H9 (cell line): ENCODE data around the gene NLGN3. TPM values are rescaled to one million over a fixed set of nuclear protein-coding genes. Genes with fewer than 3 reads are reported as not detected.
A peak's percentile ranks its signal among the peaks of the same experiment; 100 is the strongest.

Source experiments
- DNase-seq: peaks from one replicate; pipeline ENCODE4 v3.0.0-alpha.2; 2017
- H2AFZ ChIP-seq: one replicate; pipeline ENCODE4 v1.6.1; 2013; ENCODE audit warnings: mild to moderate bottlenecking, low read length, control low read depth, moderate library complexity
- H2AK5ac ChIP-seq: 2 replicates; pipeline ENCODE4 v1.6.1; 2013; ENCODE audit warnings: low read length, control low read depth, mixed read lengths; ENCODE audit not compliant: insufficient read length
- H2BK120ac ChIP-seq: one replicate; pipeline ENCODE4 v1.6.1; 2013; ENCODE audit warnings: low read depth, mild to moderate bottlenecking, low read length, control low read depth, inconsistent platforms; ENCODE audit not compliant: poor library complexity, severe bottlenecking
- H2BK12ac ChIP-seq: 2 replicates; pipeline ENCODE4 v1.6.1; 2013; ENCODE audit warnings: low read length, control low read depth, mixed read lengths, low read depth; ENCODE audit not compliant: insufficient read length
- H2BK15ac ChIP-seq: 2 replicates; pipeline ENCODE4 v1.6.1; 2013; ENCODE audit warnings: low read depth, low read length, control low read depth
- H2BK20ac ChIP-seq: one replicate; pipeline ENCODE4 v1.6.1; 2013; ENCODE audit warnings: low read depth, mild to moderate bottlenecking, low read length, control low read depth, inconsistent platforms; ENCODE audit not compliant: poor library complexity, severe bottlenecking
- H2BK5ac ChIP-seq: 2 replicates; pipeline ENCODE4 v1.6.1; 2013; ENCODE audit warnings: low read length, control low read depth, mixed read lengths; ENCODE audit not compliant: insufficient read length
- H3K14ac ChIP-seq: 2 replicates; pipeline ENCODE4 v1.6.1; 2013; ENCODE audit warnings: low read length, control low read depth; ENCODE audit not compliant: insufficient read depth
- H3K18ac ChIP-seq: 2 replicates; pipeline ENCODE4 v1.6.1; 2013; ENCODE audit warnings: low read depth, mild to moderate bottlenecking, mixed read lengths, low read length, control low read depth; ENCODE audit not compliant: insufficient read length
- H3K23ac ChIP-seq: 2 replicates; pipeline ENCODE4 v1.6.1; 2013; ENCODE audit warnings: low read length, control low read depth, mixed read lengths, low read depth; ENCODE audit not compliant: insufficient read length
- H3K23me2 ChIP-seq: 2 replicates; pipeline ENCODE4 v1.6.1; 2013; ENCODE audit warnings: low read depth, mild to moderate bottlenecking, mixed read lengths, low read length, control low read depth; ENCODE audit not compliant: insufficient read length, poor library complexity, severe bottlenecking
- H3K27ac ChIP-seq: 2 replicates; pipeline ENCODE4 v1.5.1; 2013; ENCODE audit warnings: low read length, control low read depth, mixed read lengths, low read depth; ENCODE audit not compliant: insufficient read length
- H3K27me3 ChIP-seq: 2 replicates; pipeline ENCODE4 v1.6.1; 2013; ENCODE audit warnings: low read length, control low read depth, inconsistent platforms; ENCODE audit not compliant: insufficient read depth
- H3K4ac ChIP-seq: 2 replicates; pipeline ENCODE4 v1.6.1; 2013; ENCODE audit warnings: low read depth, mild to moderate bottlenecking, control low read depth, inconsistent platforms, low read length, moderate library complexity
- H3K4me1 ChIP-seq: 2 replicates; pipeline ENCODE4 v1.6.1; 2013; ENCODE audit warnings: low read length, control low read depth, inconsistent platforms; ENCODE audit not compliant: insufficient read depth
- H3K4me2 ChIP-seq: 2 replicates; pipeline ENCODE4 v1.6.1; 2013; ENCODE audit warnings: low read length, control low read depth, mixed read lengths; ENCODE audit not compliant: insufficient read length, insufficient read depth
- H3K56ac ChIP-seq: 2 replicates; pipeline ENCODE4 v1.6.1; 2013; ENCODE audit warnings: low read depth, mild to moderate bottlenecking, mixed read lengths, low read length, control low read depth; ENCODE audit not compliant: insufficient read length
- H3K79me1 ChIP-seq: 2 replicates; pipeline ENCODE4 v1.6.1; 2013; ENCODE audit warnings: low read depth, mild to moderate bottlenecking, moderate library complexity, low read length, control low read depth, inconsistent platforms; ENCODE audit not compliant: insufficient read depth, poor library complexity, severe bottlenecking
- H3K79me2 ChIP-seq: 2 replicates; pipeline ENCODE4 v1.6.1; 2013; ENCODE audit warnings: low read length, control low read depth, inconsistent platforms; ENCODE audit not compliant: insufficient read depth
- H3K9ac ChIP-seq: 2 replicates; pipeline ENCODE4 v1.6.1; 2013; ENCODE audit warnings: low read length, control low read depth, mixed read lengths; ENCODE audit not compliant: insufficient read length; ENCODE audit errors: extremely low read depth
- H3K9me3 ChIP-seq: one replicate; pipeline ENCODE4 v1.6.1; 2013; ENCODE audit warnings: low read depth, low read length, inconsistent platforms; ENCODE audit not compliant: control insufficient read depth
- H3T11ph ChIP-seq: one replicate; pipeline ENCODE4 v1.6.1; 2013; ENCODE audit warnings: mild to moderate bottlenecking, low read length, control low read depth, inconsistent platforms
- H4K20me1 ChIP-seq: one replicate; pipeline ENCODE4 v1.6.1; 2013; ENCODE audit not compliant: control insufficient read depth, insufficient read length, insufficient read depth
- H4K5ac ChIP-seq: 2 replicates; pipeline ENCODE4 v1.6.1; 2013; ENCODE audit warnings: low read depth, mild to moderate bottlenecking, mixed read lengths, low read length, control low read depth; ENCODE audit not compliant: insufficient read length
- H4K8ac ChIP-seq: replicated peaks from 2 replicates; pipeline ENCODE4 v1.6.1; 2013; ENCODE audit warnings: low read length, control low read depth, mixed read lengths, low read depth; ENCODE audit not compliant: insufficient read length
- H4K91ac ChIP-seq: 2 replicates; pipeline ENCODE4 v1.6.1; 2013; ENCODE audit warnings: low read depth, mild to moderate bottlenecking, moderate library complexity, mixed read lengths, low read length, control low read depth; ENCODE audit not compliant: insufficient read length
- H3K27ac Mint-ChIP-seq, 3 experiments: 2 replicates in 2 of 3; 3 replicates in 1 of 3; pipeline ENCODE4 v1.8.0; 2020 to 2021; ENCODE audit warnings: mixed read lengths in 3 of 3, mild to moderate bottlenecking in 1 of 3, moderate library complexity in 1 of 3
- H3K27me3 Mint-ChIP-seq: 2 replicates; pipeline ENCODE4 v1.8.0; 2021; ENCODE audit warnings: low read depth, mild to moderate bottlenecking, moderate library complexity, mixed read lengths
- H3K36me3 Mint-ChIP-seq, 3 experiments: 2 replicates in 2 of 3; 3 replicates in 1 of 3; pipeline ENCODE4 v1.8.0; 2020 to 2021; ENCODE audit warnings: low read depth in 3 of 3, mixed read lengths in 3 of 3; ENCODE audit not compliant: insufficient read depth in 1 of 3
- H3K4me1 Mint-ChIP-seq, 2 experiments: 2 replicates each; pipeline ENCODE4 v1.8.0; 2020; ENCODE audit warnings: mixed read lengths in 2 of 2
- H3K4me3 Mint-ChIP-seq, 2 experiments: 2 replicates in 1 of 2; 3 replicates in 1 of 2; pipeline ENCODE4 v1.8.0; 2020 to 2021; ENCODE audit warnings: mild to moderate bottlenecking in 2 of 2, mixed read lengths in 2 of 2, moderate library complexity in 1 of 2
- H3K9me3 Mint-ChIP-seq, 2 experiments: 2 replicates in 1 of 2; 3 replicates in 1 of 2; pipeline ENCODE4 v1.8.0; 2020; ENCODE audit warnings: mild to moderate bottlenecking in 2 of 2, mixed read lengths in 2 of 2, moderate library complexity in 1 of 2
- WGBS: extraction: QIAGEN DNeasy Blood & Tissue Kit; methylation state at CpG from one replicate; pipeline ENCODE4 v1.1.7; 2013; ENCODE audit warnings: missing lambda C conversion rate, low lambda C conversion rate, mixed read lengths; ENCODE audit not compliant: insufficient read length; ENCODE audit errors: extremely low coverage; 5-methylcytosine and 5-hydroxymethylcytosine counted together
- total RNA-seq: library from RNA; stranded (reverse); gene quantifications from 2 replicates; pipeline ENCODE4 v1.2.1, GENCODE V29; 2021
- TF ChIP-seq, protein P1 (sequence below): fragments of 200-600 bp; sonication (generic); conservative IDR thresholded peaks from 3 replicates; pipeline ENCODE4 v1.8.0; 2021; ENCODE audit warnings: antibody characterized with exemption, mild to moderate bottlenecking

NLGN3 gene
- total RNA-seq, 1 experiment from 2014 or later: 3.6 TPM

DNA sequence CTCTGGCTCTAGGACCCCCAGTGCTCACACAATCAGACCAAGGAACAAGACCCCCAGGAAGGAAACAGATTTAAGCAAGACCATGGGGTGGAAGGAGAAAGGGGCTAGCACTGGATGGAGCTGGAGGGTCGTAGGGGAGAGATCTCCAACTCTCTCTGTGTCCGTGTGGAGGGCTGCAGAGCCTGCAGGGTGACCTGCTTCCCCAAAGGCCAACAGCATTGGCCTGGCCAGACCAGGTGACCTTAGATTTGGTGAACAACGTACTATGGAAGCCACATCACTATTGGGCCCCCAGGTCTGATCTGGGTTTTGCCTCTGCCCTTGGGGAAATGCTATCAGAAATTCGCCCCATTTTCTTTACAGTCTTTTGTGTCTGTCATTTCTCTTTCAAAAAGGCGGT, 26.0 kb downstream of the NLGN3 start:
- no peak overlapping the region for H3K4me2 ChIP-seq
- no peak overlapping the region for H3K27ac ChIP-seq
- WGBS: no CpG with 5 or more reads among the region's 5 CpGs
- no peaks in the 10 kb centered on the region for H3K79me2 ChIP-seq
- no peak overlapping the region for H3K18ac ChIP-seq
- H3T11ph ChIP-seq: no peak overlapping the region
- peak overlapping the region in 2 of 3 experiments; percentile 56 to 76; a peak in 3 of 7 replicates for H3K27ac Mint-ChIP-seq
- TF ChIP-seq, protein P1, sequence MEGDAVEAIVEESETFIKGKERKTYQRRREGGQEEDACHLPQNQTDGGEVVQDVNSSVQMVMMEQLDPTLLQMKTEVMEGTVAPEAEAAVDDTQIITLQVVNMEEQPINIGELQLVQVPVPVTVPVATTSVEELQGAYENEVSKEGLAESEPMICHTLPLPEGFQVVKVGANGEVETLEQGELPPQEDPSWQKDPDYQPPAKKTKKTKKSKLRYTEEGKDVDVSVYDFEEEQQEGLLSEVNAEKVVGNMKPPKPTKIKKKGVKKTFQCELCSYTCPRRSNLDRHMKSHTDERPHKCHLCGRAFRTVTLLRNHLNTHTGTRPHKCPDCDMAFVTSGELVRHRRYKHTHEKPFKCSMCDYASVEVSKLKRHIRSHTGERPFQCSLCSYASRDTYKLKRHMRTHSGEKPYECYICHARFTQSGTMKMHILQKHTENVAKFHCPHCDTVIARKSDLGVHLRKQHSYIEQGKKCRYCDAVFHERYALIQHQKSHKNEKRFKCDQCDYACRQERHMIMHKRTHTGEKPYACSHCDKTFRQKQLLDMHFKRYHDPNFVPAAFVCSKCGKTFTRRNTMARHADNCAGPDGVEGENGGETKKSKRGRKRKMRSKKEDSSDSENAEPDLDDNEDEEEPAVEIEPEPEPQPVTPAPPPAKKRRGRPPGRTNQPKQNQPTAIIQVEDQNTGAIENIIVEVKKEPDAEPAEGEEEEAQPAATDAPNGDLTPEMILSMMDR: no peak
- no peak overlapping the region for H2BK120ac ChIP-seq
- H3K14ac ChIP-seq: no peak overlapping the region
- no peak overlapping the region for H4K91ac ChIP-seq
- no peak overlapping the region for H3K4me3 Mint-ChIP-seq
- no peaks in the 10 kb centered on the region for H3K79me1 ChIP-seq
- no peaks in the 10 kb centered on the region for H3K23me2 ChIP-seq
- no peak for DNase-seq
- peaks cover 5 to 18% of the 10 kb centered on the region in 2 experiments for H3K4me1 Mint-ChIP-seq
- no peak overlapping the region for H3K9ac ChIP-seq
- H4K5ac ChIP-seq: no peak overlapping the region
- no peak overlapping the region for H2BK20ac ChIP-seq
- peaks cover 13 to 22% (median 18%) of the 10 kb centered on the region in 3 experiments for H3K36me3 Mint-ChIP-seq
- no peak overlapping the region for H2BK12ac ChIP-seq
- no peak overlapping the region for H3K56ac ChIP-seq
- no peaks in the 10 kb centered on the region for H3K27me3 ChIP-seq
- H2AK5ac ChIP-seq: no peak overlapping the region
- no peaks in the 10 kb centered on the region for H4K20me1 ChIP-seq
- H3K4me1 ChIP-seq: no peaks in the 10 kb centered on the region
- H3K9me3 Mint-ChIP-seq: peaks cover 73 to 88% of the 10 kb centered on the region in 2 experiments
- H4K8ac ChIP-seq: no peak overlapping the region
- no peak overlapping the region for H2AFZ ChIP-seq
- no peak overlapping the region for H3K23ac ChIP-seq
- peaks cover 37% of the 10 kb centered on the region for H3K9me3 ChIP-seq
- no peak overlapping the region for H2BK15ac ChIP-seq
- H3K4ac ChIP-seq: no peak overlapping the region
- peaks cover 2% of the 10 kb centered on the region for H3K27me3 Mint-ChIP-seq
- no peak overlapping the region for H2BK5ac ChIP-seq
